Esophagus squamous epithelium (tissue), 5 donors: ENCODE data around the gene BABAM2. TPM values are rescaled to one million over a fixed set of nuclear protein-coding genes. Genes with fewer than 3 reads are reported as not detected.

Experiments used
- DNase-seq: peaks from one replicate; lab custom pipeline; 2025; lab: John Stamatoyannopoulos, UW
- H3K27ac ChIP-seq, 4 donors: fragments of 200-600 bp; sonication (generic); one replicate each; pipeline ENCODE4 v1.5.1; 2016 to 2019; ENCODE audit warnings: mild to moderate bottlenecking in 1 of 4
- H3K27me3 ChIP-seq, 4 donors: fragments of 200-600 bp; sonication (generic); 1 replicate in 3 of 4; 2 replicates in 1 of 4; pipeline versions ENCODE4 v1.5.1 to v1.6.0; 2017 to 2021; ENCODE audit warnings: antibody characterized with exemption in 1 of 4
- H3K36me3 ChIP-seq, 3 donors: fragments of 200-600 bp; sonication (generic); one replicate each; pipeline ENCODE4 v1.5.1; 2016 to 2019
- H3K4me1 ChIP-seq, 3 donors: fragments of 200-600 bp; sonication (generic); one replicate each; pipeline ENCODE4 v1.5.1; 2017 to 2019
- H3K4me3 ChIP-seq, 4 donors: fragments of 200-600 bp; sonication (generic); 1 replicate in 3 of 4; 2 replicates in 1 of 4; pipeline ENCODE4 v1.5.1; 2016 to 2019; ENCODE audit warnings: mild to moderate bottlenecking in 2 of 4, moderate library complexity in 1 of 4
- H3K9me3 ChIP-seq, 3 donors: fragments of 200-600 bp; sonication (generic); one replicate each; pipeline ENCODE4 v1.5.1; 2016 to 2019
- POLR2A ChIP-seq, 4 donors: fragments of 450-650 bp; IDR thresholded peaks; one replicate each; pipeline ENCODE4 v1.6.1; 2017; ENCODE audit warnings: antibody characterized with exemption in 4 of 4, mild to moderate bottlenecking in 4 of 4, moderate library complexity in 3 of 4
- WGBS, 2 donors: methylation state at CpG; one replicate each; pipeline ENCODE4 v1.1.5; 2018; 5-methylcytosine and 5-hydroxymethylcytosine counted together
- intact Hi-C: fragments of 100-400 bp; cut with DNase I; formaldehyde crosslinking; loops from one replicate; pipeline ENCODE4 v1.15.0; 2022
- total RNA-seq, 4 donors: library from RNA; depleted of rRNA; stranded (reverse); fragments of >200 nt; gene quantifications; one replicate each; pipeline ENCODE4 v1.1.0, GENCODE V29; 2016
- TF ChIP-seq, protein P1 (sequence below), 6 experiments: fragments of 450-650 bp in 4 of 6; fragments of 200-600 bp in 2 of 6; sonication (generic) in 2 of 6; IDR thresholded peaks; one replicate each; pipeline ENCODE4 v1.5.1; 2016 to 2019; ENCODE audit warnings: antibody characterized with exemption in 6 of 6, mild to moderate bottlenecking in 4 of 6, moderate library complexity in 4 of 6
- donor health status: DM: yes; HTN: yes; CAD: no.

BABAM2 gene
- total RNA-seq, 4 donors from 2014 or later: 16.6 to 28.3 (median 24.3) TPM

DNA sequence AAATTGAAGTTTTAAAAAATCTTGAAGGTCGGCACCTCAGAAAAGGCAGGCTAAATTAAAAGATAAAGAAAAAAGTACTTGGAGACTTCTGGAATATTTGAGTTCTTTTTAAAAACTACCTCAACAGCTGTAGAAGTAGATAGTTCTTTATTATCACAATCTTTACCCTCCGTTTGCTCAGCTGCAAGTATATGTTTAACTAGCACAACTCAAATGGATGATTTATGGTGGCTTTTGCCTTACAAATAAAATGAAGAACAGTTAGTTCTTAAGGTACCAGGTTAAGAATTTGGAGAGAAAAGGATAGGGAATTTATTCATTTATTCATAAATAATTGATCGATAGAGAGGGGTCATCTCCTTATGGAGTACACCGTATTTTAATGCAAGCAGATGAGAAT lies 264.6 kb downstream of the BABAM2 start:
- Histone ChIP-seq H3K4me3 (no peak overlapping the region), H3K36me3 (peaks cover 0 to 6% (median 0%) of the 10 kb centered on the region in 3 donors), H3K27me3 (no peaks in the 10 kb centered on the region), H3K4me1 (peaks cover 0 to 11% (median 0%) of the 10 kb centered on the region in 3 donors), H3K9me3 (peaks cover 0 to 11% (median 6%) of the 10 kb centered on the region in 3 donors), H3K27ac (no peak overlapping the region)
- TF ChIP-seq POLR2A (IDR thresholded peaks at IDR 0.05): no peak
- TF ChIP-seq, protein P1, sequence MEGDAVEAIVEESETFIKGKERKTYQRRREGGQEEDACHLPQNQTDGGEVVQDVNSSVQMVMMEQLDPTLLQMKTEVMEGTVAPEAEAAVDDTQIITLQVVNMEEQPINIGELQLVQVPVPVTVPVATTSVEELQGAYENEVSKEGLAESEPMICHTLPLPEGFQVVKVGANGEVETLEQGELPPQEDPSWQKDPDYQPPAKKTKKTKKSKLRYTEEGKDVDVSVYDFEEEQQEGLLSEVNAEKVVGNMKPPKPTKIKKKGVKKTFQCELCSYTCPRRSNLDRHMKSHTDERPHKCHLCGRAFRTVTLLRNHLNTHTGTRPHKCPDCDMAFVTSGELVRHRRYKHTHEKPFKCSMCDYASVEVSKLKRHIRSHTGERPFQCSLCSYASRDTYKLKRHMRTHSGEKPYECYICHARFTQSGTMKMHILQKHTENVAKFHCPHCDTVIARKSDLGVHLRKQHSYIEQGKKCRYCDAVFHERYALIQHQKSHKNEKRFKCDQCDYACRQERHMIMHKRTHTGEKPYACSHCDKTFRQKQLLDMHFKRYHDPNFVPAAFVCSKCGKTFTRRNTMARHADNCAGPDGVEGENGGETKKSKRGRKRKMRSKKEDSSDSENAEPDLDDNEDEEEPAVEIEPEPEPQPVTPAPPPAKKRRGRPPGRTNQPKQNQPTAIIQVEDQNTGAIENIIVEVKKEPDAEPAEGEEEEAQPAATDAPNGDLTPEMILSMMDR (IDR thresholded peaks at IDR 0.05): no peak
- WGBS, 2 donors: 90 to 91% methylated on average over 4 of the region's 4 CpGs
- intact Hi-C loops: no loop called here
- no peak for DNase-seq

DNA sequence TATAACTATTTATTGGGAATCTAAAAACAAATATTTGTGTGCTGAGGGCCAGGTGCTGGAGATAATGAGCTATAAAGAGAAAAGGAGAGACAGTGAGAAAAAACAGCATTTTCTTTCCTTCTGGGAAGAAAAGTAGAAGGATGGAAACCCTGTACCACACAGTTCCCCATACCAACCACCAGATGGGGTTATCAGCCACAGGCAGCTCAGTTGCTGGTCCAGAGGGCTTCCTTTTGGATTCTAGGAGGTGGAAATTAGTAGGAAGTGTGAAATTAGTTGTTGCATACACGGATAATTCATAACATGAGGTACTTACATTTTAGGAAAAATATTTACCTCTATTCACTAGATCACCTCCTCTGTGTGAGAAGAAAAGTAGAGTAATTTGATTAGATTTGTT lies 265.1 kb downstream of the BABAM2 start:
- no peak overlapping the region for H3K27ac ChIP-seq
- H3K27me3 ChIP-seq: no peaks in the 10 kb centered on the region
- intact Hi-C loops: no loop called here
- peaks cover 0 to 11% (median 6%) of the 10 kb centered on the region in 3 donors for H3K9me3 ChIP-seq
- DNase-seq: no peak
- peaks cover 0 to 6% (median 0%) of the 10 kb centered on the region in 3 donors for H3K4me1 ChIP-seq
- WGBS, 2 donors: 53 to 67% methylated on average over 1 of the region's 1 CpG
- TF ChIP-seq, protein P1 (IDR thresholded peaks at IDR 0.05): peak in 4 of 6 experiments; percentile 42 to 84 (median 58)
- TF ChIP-seq POLR2A (IDR thresholded peaks at IDR 0.05): no peak
- peaks cover 0 to 6% (median 0%) of the 10 kb centered on the region in 3 donors for H3K36me3 ChIP-seq
- no peak overlapping the region for H3K4me3 ChIP-seq

- TF ChIP-seq, protein P1 (IDR thresholded peaks at IDR 0.05): no peak
- TF ChIP-seq POLR2A (IDR thresholded peaks at IDR 0.05): no peak
- Histone ChIP-seq H3K4me1 (peaks cover 0 to 28% (median 14%) of the 10 kb centered on the region in 3 donors), H3K27me3 (no peaks in the 10 kb centered on the region), H3K4me3 (no peak overlapping the region), H3K36me3 (peaks cover 0 to 6% (median 0%) of the 10 kb centered on the region in 3 donors), H3K9me3 (peaks cover 0 to 11% (median 6%) of the 10 kb centered on the region in 3 donors), H3K27ac (no peak overlapping the region)
- intact Hi-C loops: no loop called here
- no peak for DNase-seq
- WGBS, 2 donors: 82 to 89% methylated on average over 2 of the region's 2 CpGs
Measured at GRCh38 chr2:28158791-28159190, 268.3 kb downstream of the BABAM2 start.

- no peaks in the 10 kb centered on the region for H3K36me3 ChIP-seq
- peaks cover 0 to 43% (median 17%) of the 10 kb centered on the region in 3 donors for H3K4me1 ChIP-seq
- TF ChIP-seq, protein P1 (IDR thresholded peaks at IDR 0.05): no peak
- no peak for TF ChIP-seq POLR2A (IDR thresholded peaks at IDR 0.05)
- no peaks in the 10 kb centered on the region for H3K27me3 ChIP-seq
- no peak overlapping the region for H3K4me3 ChIP-seq
- 30 to 39% methylated on average over 3 of the region's 3 CpGs for WGBS, 2 donors
- DNase-seq: no peak
- H3K9me3 ChIP-seq: peaks cover 0 to 1% (median under 1%) of the 10 kb centered on the region in 3 donors
- intact Hi-C loops: no loop called here
- H3K27ac ChIP-seq: peak overlapping the region in 3 of 4 donors; percentile 22 to 33 (median 24)
Measured at GRCh38 chr2:28160986-28161425, 270.5 kb downstream of the BABAM2 start.

- Histone ChIP-seq H3K36me3 (no peaks in the 10 kb centered on the region), H3K4me3 (no peak overlapping the region), H3K27ac (peak overlapping the region in 3 of 4 donors; percentile 22 to 33 (median 24)), H3K27me3 (no peaks in the 10 kb centered on the region), H3K9me3 (no peaks in the 10 kb centered on the region), H3K4me1 (peaks cover 0 to 43% (median 17%) of the 10 kb centered on the region in 3 donors)
- no peak for DNase-seq
- no peak for TF ChIP-seq POLR2A (IDR thresholded peaks at IDR 0.05)
- TF ChIP-seq, protein P1 (IDR thresholded peaks at IDR 0.05): no peak
- intact Hi-C loops: no loop called here
- 34 to 58% methylated on average over 2 of the region's 2 CpGs for WGBS, 2 donors
Measured at GRCh38 chr2:28161466-28161865, 270.9 kb downstream of the BABAM2 start.
